SK-N-SH treated with all-trans-retinoic acid at 6 μM for 48 hours (cell line): ENCODE measurements around the gene ATRIP.

Experiments used
- ATAC-seq: fragments of 200-7000 bp; cut with Tn5 transposase; 3 replicates; pipeline ENCODE4 v1.9.1; 2020; ENCODE audit warnings: mild to moderate bottlenecking, moderate library complexity
- ARNTL ChIP-seq: fragments of 450-650 bp; formaldehyde crosslinking; IDR thresholded peaks from 2 replicates; pipeline ENCODE4 v1.5.0; 2020; ENCODE audit warnings: low read depth, mild to moderate bottlenecking, moderate library complexity, borderline replicate concordance
- BACH2 ChIP-seq: fragments of 250-450 bp; sonication (Bioruptor Pico); IDR thresholded peaks from 2 replicates; pipeline ENCODE4 v1.9.0; 2021; ENCODE audit warnings: mild to moderate bottlenecking, borderline replicate concordance
- CSDC2 ChIP-seq: fragments of 250-450 bp; sonication (Bioruptor Pico); IDR thresholded peaks from 2 replicates; pipeline ENCODE4 v1.5.0; 2020; ENCODE audit warnings: mild to moderate bottlenecking, moderate library complexity
- CSRNP3 ChIP-seq: fragments of 250-450 bp; sonication (Bioruptor Pico); IDR thresholded peaks from 2 replicates; pipeline ENCODE4 v1.5.1; 2021; ENCODE audit warnings: mild to moderate bottlenecking, moderate library complexity
- GLIS3 ChIP-seq: fragments of 250-450 bp; sonication (Bioruptor Pico); IDR thresholded peaks from 2 replicates; pipeline ENCODE4 v1.5.0; 2020; ENCODE audit warnings: mild to moderate bottlenecking, moderate library complexity
- ISL1 ChIP-seq: fragments of 250-450 bp; sonication (Bioruptor Pico); IDR thresholded peaks from 2 replicates; pipeline ENCODE4 v2.1.2; 2022; ENCODE audit warnings: mild to moderate bottlenecking, moderate library complexity
- OSR1 ChIP-seq: fragments of 250-450 bp; sonication (Bioruptor Pico); IDR thresholded peaks from 2 replicates; pipeline ENCODE4 v1.8.0; 2022; ENCODE audit warnings: moderate library complexity, mild to moderate bottlenecking, inconsistent platforms
- PATZ1 ChIP-seq: fragments of 250-450 bp; sonication (Bioruptor Pico); IDR thresholded peaks from 2 replicates; pipeline ENCODE4 v1.8.0; 2020; ENCODE audit warnings: mild to moderate bottlenecking, moderate library complexity, borderline replicate concordance
- PPARA ChIP-seq: fragments of 250-450 bp; sonication (Bioruptor Pico); IDR thresholded peaks from 2 replicates; pipeline ENCODE4 v1.5.0; 2020; ENCODE audit warnings: mild to moderate bottlenecking, borderline replicate concordance
- RARB ChIP-seq: fragments of 250-450 bp; sonication (Bioruptor Pico); IDR thresholded peaks from 2 replicates; pipeline ENCODE4 v1.8.0; 2021; ENCODE audit warnings: mild to moderate bottlenecking, moderate library complexity
- TCF4 ChIP-seq: fragments of 250-450 bp; sonication (Bioruptor Pico); IDR thresholded peaks from 2 replicates; pipeline ENCODE4 v1.8.0; 2021; ENCODE audit warnings: mild to moderate bottlenecking, moderate library complexity, borderline replicate concordance
- ZC3H10 ChIP-seq: fragments of 250-450 bp; sonication (Bioruptor Pico); IDR thresholded peaks from 2 replicates; pipeline ENCODE4 v1.5.1; 2021; ENCODE audit warnings: mild to moderate bottlenecking, moderate library complexity
- ZFP3 ChIP-seq: fragments of 250-450 bp; sonication (Bioruptor Pico); IDR thresholded peaks from 2 replicates; pipeline ENCODE4 v1.5.0; 2020; ENCODE audit warnings: mild to moderate bottlenecking, moderate library complexity
- ZFP30 ChIP-seq: fragments of 450-650 bp; formaldehyde crosslinking; IDR thresholded peaks from 2 replicates; pipeline ENCODE4 v1.5.0; 2022; ENCODE audit warnings: mild to moderate bottlenecking, moderate library complexity
- ZNF565 ChIP-seq: fragments of 450-650 bp; formaldehyde crosslinking; conservative IDR thresholded peaks from 2 replicates; pipeline ENCODE4 v1.5.0; 2020; ENCODE audit warnings: low read depth, mild to moderate bottlenecking, moderate library complexity
- ZNF8 ChIP-seq: fragments of 450-650 bp; formaldehyde crosslinking; IDR thresholded peaks from 2 replicates; pipeline ENCODE4 v1.5.0; 2020; ENCODE audit warnings: mild to moderate bottlenecking, moderate library complexity
- TF ChIP-seq, protein P1 (sequence below): fragments of 250-450 bp; sonication (Bioruptor Pico); IDR thresholded peaks from 2 replicates; pipeline ENCODE4 v1.8.0; 2021; ENCODE audit warnings: low read depth, mild to moderate bottlenecking, moderate library complexity, borderline replicate concordance
- TF ChIP-seq, protein P2 (sequence below): fragments of 250-450 bp; sonication (Bioruptor Pico); IDR thresholded peaks from 2 replicates; pipeline ENCODE4 v1.5.0; 2020; ENCODE audit warnings: mild to moderate bottlenecking, moderate library complexity
- TF ChIP-seq, protein P3 (sequence below): fragments of 250-450 bp; sonication (Bioruptor Pico); IDR thresholded peaks from 2 replicates; pipeline ENCODE4 v1.5.1; 2020; ENCODE audit warnings: low read depth, mild to moderate bottlenecking, moderate library complexity

The ATRIP gene

GRCh38 chr3:48468329-48468731, 21.8 kb downstream of the ATRIP start:
- TF ChIP-seq OSR1 (CRISPR knock-in tag) (no peak), ZNF565 (no peak), ZC3H10 (CRISPR knock-in tag) (no peak), ISL1 (CRISPR knock-in tag) (no peak), ARNTL (CRISPR knock-in tag) (no peak), ZFP30 (CRISPR knock-in tag) (no peak), RARB (no peak), GLIS3 (CRISPR knock-in tag) (no peak), CSDC2 (CRISPR knock-in tag) (no peak), CSRNP3 (CRISPR knock-in tag) (no peak)
- TF ChIP-seq, protein P1, sequence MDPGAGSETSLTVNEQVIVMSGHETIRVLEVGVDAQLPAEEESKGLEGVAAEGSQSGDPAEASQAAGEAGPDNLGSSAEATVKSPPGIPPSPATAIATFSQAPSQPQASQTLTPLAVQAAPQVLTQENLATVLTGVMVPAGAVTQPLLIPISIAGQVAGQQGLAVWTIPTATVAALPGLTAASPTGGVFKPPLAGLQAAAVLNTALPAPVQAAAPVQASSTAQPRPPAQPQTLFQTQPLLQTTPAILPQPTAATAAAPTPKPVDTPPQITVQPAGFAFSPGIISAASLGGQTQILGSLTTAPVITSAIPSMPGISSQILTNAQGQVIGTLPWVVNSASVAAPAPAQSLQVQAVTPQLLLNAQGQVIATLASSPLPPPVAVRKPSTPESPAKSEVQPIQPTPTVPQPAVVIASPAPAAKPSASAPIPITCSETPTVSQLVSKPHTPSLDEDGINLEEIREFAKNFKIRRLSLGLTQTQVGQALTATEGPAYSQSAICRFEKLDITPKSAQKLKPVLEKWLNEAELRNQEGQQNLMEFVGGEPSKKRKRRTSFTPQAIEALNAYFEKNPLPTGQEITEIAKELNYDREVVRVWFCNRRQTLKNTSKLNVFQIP (CRISPR knock-in tag): no peak
- TF ChIP-seq, protein P2, sequence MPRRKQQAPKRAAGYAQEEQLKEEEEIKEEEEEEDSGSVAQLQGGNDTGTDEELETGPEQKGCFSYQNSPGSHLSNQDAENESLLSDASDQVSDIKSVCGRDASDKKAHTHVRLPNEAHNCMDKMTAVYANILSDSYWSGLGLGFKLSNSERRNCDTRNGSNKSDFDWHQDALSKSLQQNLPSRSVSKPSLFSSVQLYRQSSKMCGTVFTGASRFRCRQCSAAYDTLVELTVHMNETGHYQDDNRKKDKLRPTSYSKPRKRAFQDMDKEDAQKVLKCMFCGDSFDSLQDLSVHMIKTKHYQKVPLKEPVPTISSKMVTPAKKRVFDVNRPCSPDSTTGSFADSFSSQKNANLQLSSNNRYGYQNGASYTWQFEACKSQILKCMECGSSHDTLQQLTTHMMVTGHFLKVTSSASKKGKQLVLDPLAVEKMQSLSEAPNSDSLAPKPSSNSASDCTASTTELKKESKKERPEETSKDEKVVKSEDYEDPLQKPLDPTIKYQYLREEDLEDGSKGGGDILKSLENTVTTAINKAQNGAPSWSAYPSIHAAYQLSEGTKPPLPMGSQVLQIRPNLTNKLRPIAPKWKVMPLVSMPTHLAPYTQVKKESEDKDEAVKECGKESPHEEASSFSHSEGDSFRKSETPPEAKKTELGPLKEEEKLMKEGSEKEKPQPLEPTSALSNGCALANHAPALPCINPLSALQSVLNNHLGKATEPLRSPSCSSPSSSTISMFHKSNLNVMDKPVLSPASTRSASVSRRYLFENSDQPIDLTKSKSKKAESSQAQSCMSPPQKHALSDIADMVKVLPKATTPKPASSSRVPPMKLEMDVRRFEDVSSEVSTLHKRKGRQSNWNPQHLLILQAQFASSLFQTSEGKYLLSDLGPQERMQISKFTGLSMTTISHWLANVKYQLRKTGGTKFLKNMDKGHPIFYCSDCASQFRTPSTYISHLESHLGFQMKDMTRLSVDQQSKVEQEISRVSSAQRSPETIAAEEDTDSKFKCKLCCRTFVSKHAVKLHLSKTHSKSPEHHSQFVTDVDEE (CRISPR knock-in tag): no peak
- ATAC-seq: no peak

DNA sequence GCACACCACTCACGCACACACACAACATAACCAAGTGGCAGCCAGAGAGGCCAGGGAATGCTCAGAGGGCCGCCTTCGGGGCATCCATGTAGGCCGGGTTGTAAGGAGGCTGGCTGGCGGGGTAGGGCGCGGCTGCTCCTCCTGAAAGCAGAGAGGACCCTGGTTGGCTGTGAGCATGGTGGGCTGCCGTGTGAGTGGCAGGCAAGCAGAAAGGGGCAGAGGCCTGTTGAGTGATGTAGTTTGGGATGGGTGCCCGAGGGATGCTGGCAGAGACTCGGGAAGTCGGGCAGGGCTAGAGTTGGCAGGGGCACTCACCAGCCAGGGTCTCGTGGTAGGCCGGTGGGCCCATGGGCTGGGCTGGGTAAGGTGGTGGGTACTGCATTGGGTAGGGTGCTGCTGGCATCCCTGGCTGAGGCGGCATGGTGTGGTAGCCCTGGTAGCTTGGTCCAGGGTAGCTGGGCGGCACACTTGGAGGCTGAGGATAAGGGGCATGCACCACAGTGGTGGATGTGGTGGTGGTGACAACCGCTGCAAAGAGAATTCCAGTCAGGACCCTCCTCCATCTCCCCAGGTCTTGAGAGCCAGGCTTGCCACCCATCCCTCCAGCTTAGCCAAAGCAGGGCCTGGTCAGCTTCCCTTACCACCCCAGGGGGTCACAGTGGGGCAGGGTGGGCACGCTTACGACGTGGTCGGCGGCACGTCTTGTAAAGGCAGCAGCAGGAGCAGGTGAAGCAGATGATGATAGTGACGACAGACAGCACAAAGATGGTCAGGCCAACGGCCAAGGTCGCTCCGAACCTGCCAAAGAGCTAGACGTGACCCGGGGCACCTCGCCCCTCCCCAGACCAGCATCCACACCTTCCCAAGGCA, 22.7 kb downstream of the ATRIP start:
- TF ChIP-seq CSDC2 (CRISPR knock-in tag): no peak
- TF ChIP-seq, protein P3, sequence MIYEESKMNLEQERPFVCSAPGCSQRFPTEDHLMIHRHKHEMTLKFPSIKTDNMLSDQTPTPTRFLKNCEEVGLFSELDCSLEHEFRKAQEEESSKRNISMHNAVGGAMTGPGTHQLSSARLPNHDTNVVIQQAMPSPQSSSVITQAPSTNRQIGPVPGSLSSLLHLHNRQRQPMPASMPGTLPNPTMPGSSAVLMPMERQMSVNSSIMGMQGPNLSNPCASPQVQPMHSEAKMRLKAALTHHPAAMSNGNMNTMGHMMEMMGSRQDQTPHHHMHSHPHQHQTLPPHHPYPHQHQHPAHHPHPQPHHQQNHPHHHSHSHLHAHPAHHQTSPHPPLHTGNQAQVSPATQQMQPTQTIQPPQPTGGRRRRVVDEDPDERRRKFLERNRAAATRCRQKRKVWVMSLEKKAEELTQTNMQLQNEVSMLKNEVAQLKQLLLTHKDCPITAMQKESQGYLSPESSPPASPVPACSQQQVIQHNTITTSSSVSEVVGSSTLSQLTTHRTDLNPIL (CRISPR knock-in tag): no peak
- TF ChIP-seq ZFP3 (CRISPR knock-in tag): no peak
- no peak for TF ChIP-seq ZNF565
- TF ChIP-seq PATZ1 (CRISPR knock-in tag): no peak
- no peak for TF ChIP-seq RARB
- TF ChIP-seq PPARA: no peak
- no peak for TF ChIP-seq TCF4 (CRISPR knock-in tag)
- no peak for TF ChIP-seq CSRNP3 (CRISPR knock-in tag)
- TF ChIP-seq ZNF8: no peak
- no peak for TF ChIP-seq ZFP30 (CRISPR knock-in tag)
- TF ChIP-seq, protein P1 (CRISPR knock-in tag): no peak
- TF ChIP-seq ARNTL (CRISPR knock-in tag): no peak
- TF ChIP-seq BACH2 (CRISPR knock-in tag): no peak
- no peak for ATAC-seq
